K562 treated with DMSO at 1 percent for 24 hours (cell line): ENCODE data around the gene EFNB2. TPM values are rescaled to one million over a fixed set of nuclear protein-coding genes. Genes with fewer than 3 reads are reported as not detected.

Source experiments
- total RNA-seq: library from RNA; unstranded; fragments of 300-600 nt; gene quantifications from 2 replicates; pipeline ENCODE4 v1.2.3, GENCODE V29; 2022; ENCODE audit warnings: low read depth; ENCODE audit not compliant: insufficient read depth

The EFNB2 gene, protein sequence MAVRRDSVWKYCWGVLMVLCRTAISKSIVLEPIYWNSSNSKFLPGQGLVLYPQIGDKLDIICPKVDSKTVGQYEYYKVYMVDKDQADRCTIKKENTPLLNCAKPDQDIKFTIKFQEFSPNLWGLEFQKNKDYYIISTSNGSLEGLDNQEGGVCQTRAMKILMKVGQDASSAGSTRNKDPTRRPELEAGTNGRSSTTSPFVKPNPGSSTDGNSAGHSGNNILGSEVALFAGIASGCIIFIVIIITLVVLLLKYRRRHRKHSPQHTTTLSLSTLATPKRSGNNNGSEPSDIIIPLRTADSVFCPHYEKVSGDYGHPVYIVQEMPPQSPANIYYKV
- 0.42 and 0.80 TPM in 2 replicates for total RNA-seq

DNA sequence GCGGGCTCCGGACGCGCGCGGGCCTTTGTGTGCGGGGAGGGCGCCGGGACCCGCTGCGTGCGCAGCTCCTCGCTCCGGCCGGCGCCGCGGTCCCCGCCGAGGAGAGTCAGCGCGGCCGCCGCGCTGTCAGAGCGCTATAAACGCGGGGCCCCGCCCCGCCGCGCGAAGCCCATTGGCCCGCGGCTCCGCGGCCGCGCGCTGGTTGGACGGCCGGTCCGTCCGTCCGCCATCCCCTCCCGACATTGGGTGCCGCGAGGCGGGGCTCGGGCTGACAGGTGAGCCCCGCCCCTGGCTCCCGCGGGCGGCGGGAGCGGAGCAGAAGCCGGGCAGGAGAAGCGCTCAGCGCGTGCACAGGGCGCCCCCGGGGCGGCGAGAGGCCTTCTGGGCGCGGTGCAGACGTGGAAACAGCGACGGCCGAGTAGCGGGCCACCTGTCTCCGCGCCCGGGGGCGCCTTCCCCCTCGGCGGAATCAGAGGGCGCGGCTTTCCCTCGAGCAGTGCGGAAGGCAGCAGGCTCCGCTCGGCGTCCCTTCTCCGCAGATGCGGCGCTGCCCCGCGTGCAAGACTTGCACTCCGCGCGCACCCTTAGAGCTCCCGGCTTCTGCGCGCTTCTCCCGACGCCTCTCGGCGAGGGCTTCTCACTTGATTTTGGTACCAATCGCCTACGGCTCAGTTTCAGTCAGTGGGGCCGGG lies at the start of gene EFNB2:
TSS of gene EFNB2 (minus strand) at position 111 of the 692 bp plus-strand sequence. CDS start 698 bp downstream, outside the sequence.

DNA sequence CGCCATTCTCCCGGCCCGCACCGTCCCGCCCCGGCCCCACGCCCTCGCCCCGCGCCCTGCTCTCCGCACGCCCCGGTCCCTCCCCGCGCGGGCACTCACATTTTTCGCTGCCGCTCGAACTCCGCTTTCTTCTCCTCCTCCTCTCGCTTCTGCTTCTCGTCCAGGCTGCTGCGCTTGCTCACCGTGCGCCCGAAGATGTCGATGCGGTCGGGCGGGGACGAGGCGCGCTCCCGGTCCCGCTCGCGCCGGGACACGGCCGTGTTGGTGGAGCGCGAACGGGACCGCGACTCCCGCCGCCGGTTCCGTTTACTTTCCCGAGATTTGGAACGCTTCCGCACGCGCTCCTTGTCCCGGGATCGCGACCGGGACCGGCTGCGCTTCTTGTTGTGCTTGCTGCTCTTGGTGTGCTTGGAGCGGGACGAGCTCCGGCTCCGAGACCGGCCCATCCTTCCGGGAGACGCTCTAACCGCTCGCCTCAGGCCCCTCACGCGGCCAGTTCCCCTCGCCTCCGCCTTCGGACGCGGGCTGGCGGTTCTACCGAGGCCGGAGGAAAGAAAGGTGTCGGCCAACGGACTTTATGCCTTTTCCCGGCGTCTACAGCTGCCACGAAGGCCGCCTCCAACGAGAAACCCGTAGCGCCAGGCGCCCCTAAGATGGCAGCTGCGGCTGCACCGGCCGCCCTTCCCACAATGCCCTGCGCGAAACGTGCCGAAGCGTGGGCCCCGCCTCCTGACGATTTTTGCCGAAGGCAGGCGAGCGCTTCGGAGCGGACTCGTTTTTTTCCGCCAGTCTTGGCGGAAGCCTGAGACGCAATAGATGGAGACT lies 32.2 kb upstream of the EFNB2 start, which contains the start of gene ARGLU1:
TSS of gene ARGLU1 (minus strand) at position 664 of the 825 bp plus-strand sequence. CDS start at position 446, 218 bp downstream.

Other genes with a start within 250 kb of the EFNB2 start
- gene ARGLU1, start 32.5 kb upstream of the EFNB2 start, total RNA-seq: 30.8 and 42.4 TPM in 2 replicates